Endothelial cell (in vitro differentiated cells): ENCODE data around the gene LRP6. TPM values are rescaled to one million over a fixed set of nuclear protein-coding genes. Genes with fewer than 3 reads are reported as not detected.
A peak's percentile ranks its signal among the peaks of the same experiment; 100 is the strongest.

Experiments used
- DNase-seq: peaks from one replicate; pipeline ENCODE4 v3.0.0; 2021; ENCODE audit warnings: low spot score
- H3K27ac Mint-ChIP-seq: one replicate; pipeline ENCODE4 v1.8.0; 2021; ENCODE audit warnings: mixed read lengths, inconsistent platforms; ENCODE audit not compliant: unreplicated experiment
- H3K27me3 Mint-ChIP-seq: one replicate; pipeline ENCODE4 v1.8.0; 2021; ENCODE audit warnings: mild to moderate bottlenecking, moderate library complexity, mixed read lengths, inconsistent platforms; ENCODE audit not compliant: unreplicated experiment
- H3K36me3 Mint-ChIP-seq: one replicate; pipeline ENCODE4 v1.8.0; 2021; ENCODE audit warnings: mild to moderate bottlenecking, low read depth, mixed read lengths, inconsistent platforms; ENCODE audit not compliant: unreplicated experiment
- H3K4me1 Mint-ChIP-seq: one replicate; pipeline ENCODE4 v1.8.0; 2021; ENCODE audit warnings: mild to moderate bottlenecking, mixed read lengths, inconsistent platforms; ENCODE audit not compliant: unreplicated experiment
- H3K4me3 Mint-ChIP-seq: one replicate; pipeline ENCODE4 v1.8.0; 2021; ENCODE audit warnings: mild to moderate bottlenecking, mixed read lengths, inconsistent platforms; ENCODE audit not compliant: unreplicated experiment
- H3K9me3 Mint-ChIP-seq: one replicate; pipeline ENCODE4 v1.8.0; 2021; ENCODE audit warnings: mixed read lengths, inconsistent platforms; ENCODE audit not compliant: unreplicated experiment
- total RNA-seq: library from RNA; stranded (reverse); fragmentation: NEBNext Ultra II Directional; extraction: Animal tissue kit (Norgen Biotek cat#: 25700); gene quantifications from one replicate; pipeline ENCODE4 v1.2.1, GENCODE V29; 2021; ENCODE audit not compliant: unreplicated experiment
- TF ChIP-seq, protein P1 (sequence below): fragments of 200-600 bp; sonication (generic); IDR thresholded peaks from one replicate; pipeline ENCODE4 v1.5.0; 2021; ENCODE audit warnings: antibody characterized with exemption; ENCODE audit not compliant: unreplicated experiment

Gene LRP6
- total RNA-seq, 1 donor from 2014 or later, result 82.9 TPM

DNA sequence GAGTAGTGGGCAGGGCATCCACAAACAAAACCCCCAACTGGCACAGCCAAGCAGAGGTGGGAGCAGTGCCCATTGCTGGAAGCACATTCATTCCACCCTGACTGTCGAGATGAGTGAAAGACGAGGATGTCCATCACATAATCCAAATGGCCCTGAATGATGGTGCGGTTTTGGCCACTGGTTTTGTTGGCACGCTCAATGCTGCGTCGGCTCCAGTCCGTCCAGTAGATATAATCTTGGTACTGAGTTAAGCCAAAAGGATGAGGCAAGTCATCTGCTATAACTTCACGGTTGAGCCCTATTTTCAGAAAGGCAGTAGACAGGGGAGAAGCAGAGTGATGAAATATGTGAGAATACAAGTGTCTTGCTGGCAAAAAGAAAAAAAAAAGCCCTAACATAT, 108.0 kb downstream of the LRP6 start:
- TF ChIP-seq, protein P1, sequence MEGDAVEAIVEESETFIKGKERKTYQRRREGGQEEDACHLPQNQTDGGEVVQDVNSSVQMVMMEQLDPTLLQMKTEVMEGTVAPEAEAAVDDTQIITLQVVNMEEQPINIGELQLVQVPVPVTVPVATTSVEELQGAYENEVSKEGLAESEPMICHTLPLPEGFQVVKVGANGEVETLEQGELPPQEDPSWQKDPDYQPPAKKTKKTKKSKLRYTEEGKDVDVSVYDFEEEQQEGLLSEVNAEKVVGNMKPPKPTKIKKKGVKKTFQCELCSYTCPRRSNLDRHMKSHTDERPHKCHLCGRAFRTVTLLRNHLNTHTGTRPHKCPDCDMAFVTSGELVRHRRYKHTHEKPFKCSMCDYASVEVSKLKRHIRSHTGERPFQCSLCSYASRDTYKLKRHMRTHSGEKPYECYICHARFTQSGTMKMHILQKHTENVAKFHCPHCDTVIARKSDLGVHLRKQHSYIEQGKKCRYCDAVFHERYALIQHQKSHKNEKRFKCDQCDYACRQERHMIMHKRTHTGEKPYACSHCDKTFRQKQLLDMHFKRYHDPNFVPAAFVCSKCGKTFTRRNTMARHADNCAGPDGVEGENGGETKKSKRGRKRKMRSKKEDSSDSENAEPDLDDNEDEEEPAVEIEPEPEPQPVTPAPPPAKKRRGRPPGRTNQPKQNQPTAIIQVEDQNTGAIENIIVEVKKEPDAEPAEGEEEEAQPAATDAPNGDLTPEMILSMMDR, result no peak
- Mint-ChIP-seq H3K27ac (no peak overlapping the region), H3K4me3 (no peak overlapping the region), H3K27me3 (peaks cover 3% of the 10 kb centered on the region), H3K4me1 (peaks cover 19% of the 10 kb centered on the region), H3K9me3 (no peaks in the 10 kb centered on the region), H3K36me3 (peaks cover 39% of the 10 kb centered on the region)
- no peak for DNase-seq

DNA sequence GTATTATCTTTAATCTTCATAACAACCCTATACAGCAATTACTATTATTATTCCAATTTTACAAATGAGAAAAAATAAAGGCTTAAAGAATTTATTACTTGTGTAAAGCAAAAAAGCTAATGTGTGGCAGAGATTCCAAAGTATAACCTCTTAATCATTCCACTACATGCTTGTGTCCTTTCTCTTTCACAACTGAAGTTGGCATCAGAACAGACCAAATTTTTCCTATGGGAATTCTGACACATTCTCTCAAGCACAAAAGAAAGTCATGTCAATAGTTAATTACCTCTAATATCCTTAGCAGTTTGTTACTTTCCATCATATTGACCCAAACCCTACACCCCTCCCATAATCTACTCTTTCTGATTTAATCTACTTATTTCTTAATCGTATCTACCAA, 109.4 kb downstream of the LRP6 start:
- Mint-ChIP-seq H3K27ac (no peak overlapping the region), H3K9me3 (no peaks in the 10 kb centered on the region), H3K4me3 (no peak overlapping the region), H3K36me3 (peaks cover 39% of the 10 kb centered on the region), H3K27me3 (peaks cover 1% of the 10 kb centered on the region), H3K4me1 (peaks cover 17% of the 10 kb centered on the region)
- no peak for DNase-seq
- TF ChIP-seq, protein P1, result no peak

DNA sequence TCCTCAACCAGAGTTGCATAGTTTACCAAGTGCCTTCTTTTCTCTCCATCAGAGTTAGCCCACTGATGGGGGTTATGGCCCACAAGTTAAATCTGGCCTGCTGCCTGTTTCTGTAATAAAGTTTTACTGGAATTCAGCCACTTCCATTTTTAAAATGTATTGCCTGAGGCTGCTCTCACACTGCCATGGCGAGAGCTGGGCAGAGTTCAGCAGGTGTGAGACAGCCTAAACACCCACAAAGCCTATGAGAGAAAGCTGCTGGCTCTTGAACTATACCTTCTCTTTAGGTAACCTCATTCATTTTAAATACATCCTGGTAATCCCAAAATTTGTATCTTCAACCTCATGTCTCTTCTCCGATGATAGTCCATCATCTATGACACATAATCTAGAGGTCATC, 110.0 kb downstream of the LRP6 start:
- TF ChIP-seq, protein P1, result no peak
- H3K4me1 Mint-ChIP-seq, result peaks cover 12% of the 10 kb centered on the region
- peaks cover 1% of the 10 kb centered on the region for H3K27me3 Mint-ChIP-seq
- DNase-seq, result no peak
- H3K27ac Mint-ChIP-seq, result no peak overlapping the region
- H3K4me3 Mint-ChIP-seq, result no peak overlapping the region
- no peaks in the 10 kb centered on the region for H3K9me3 Mint-ChIP-seq
- peaks cover 35% of the 10 kb centered on the region for H3K36me3 Mint-ChIP-seq

DNA sequence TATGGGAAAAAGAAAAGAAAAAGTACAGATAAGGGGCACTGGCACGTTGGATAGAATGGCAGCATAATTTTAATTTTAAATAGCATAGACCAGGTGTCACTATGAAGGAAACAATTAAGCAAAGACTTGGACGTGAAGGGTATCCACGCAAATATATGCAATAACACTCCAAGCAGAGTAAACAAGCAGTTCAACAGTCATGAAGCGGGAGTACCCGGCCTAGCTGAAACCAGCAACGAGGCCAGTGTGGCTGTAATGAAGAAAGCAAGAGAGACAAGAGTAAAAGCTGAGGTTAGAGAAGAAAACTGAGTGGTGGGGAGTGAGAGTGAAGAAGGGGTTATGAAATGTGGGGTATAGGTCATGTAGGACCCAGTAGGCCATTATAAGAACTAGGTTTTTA, 110.7 kb downstream of the LRP6 start:
- TF ChIP-seq, protein P1, result no peak
- peaks cover 1% of the 10 kb centered on the region for H3K27me3 Mint-ChIP-seq
- H3K9me3 Mint-ChIP-seq, result no peaks in the 10 kb centered on the region
- no peak for DNase-seq
- H3K4me1 Mint-ChIP-seq, result peaks cover 12% of the 10 kb centered on the region
- peaks cover 35% of the 10 kb centered on the region for H3K36me3 Mint-ChIP-seq
- peak overlapping the region; percentile 33 for H3K4me3 Mint-ChIP-seq
- no peak overlapping the region for H3K27ac Mint-ChIP-seq

DNA sequence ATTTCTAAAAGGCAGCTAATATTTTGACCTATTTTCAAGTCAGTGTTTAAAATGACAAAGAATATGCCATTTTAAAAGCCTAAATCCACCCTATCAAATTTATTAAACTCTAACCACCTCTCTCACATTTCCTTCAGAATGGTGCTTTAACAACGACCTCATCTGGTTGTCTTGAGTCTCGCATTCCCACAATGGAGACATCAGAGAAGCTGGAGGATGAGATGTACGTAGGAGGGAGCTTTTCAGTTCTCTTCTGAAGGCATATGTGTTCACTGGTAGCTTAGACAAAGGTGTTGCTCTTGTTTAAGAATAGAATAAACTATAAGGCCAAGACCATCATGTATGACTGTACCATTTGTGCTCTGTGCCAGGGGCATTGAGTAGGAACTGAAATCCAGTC, 113.2 kb downstream of the LRP6 start:
- peak overlapping the region; percentile 39 for H3K27ac Mint-ChIP-seq
- TF ChIP-seq, protein P1, result no peak
- H3K9me3 Mint-ChIP-seq, result no peaks in the 10 kb centered on the region
- peaks cover 3% of the 10 kb centered on the region for H3K27me3 Mint-ChIP-seq
- DNase-seq, result no peak
- H3K4me1 Mint-ChIP-seq, result peaks cover 12% of the 10 kb centered on the region
- H3K36me3 Mint-ChIP-seq, result peaks cover 42% of the 10 kb centered on the region
- no peak overlapping the region for H3K4me3 Mint-ChIP-seq
